ENCODE data around the gene GABRD.

GABRD gene

GRCh38 chr1:1982379-1983232 is 36.5 kb upstream of the GABRD start:
- TF ChIP-seq CTCF (IDR thresholded peaks at IDR 0.05; ENCODE audit: insufficient read depth, low read length, poor library complexity, severe bottlenecking): no peak
- Histone ChIP-seq H3K27me3 (replicated peaks; ENCODE audit: control insufficient read depth, insufficient read depth, low read length) (no peaks in the 10 kb centered on the region), H3K36me3 (ENCODE audit: control insufficient read depth, insufficient read depth, low read length) (no peaks in the 10 kb centered on the region), H3K4me3 (replicated peaks; ENCODE audit: low read depth, low read length) (no peak overlapping the region)
- no peak for DNase-seq (ENCODE audit: extremely low read depth, insufficient read length)

- no peak for TF ChIP-seq CTCF (IDR thresholded peaks at IDR 0.05; ENCODE audit: insufficient read depth, low read length, poor library complexity, severe bottlenecking)
- Histone ChIP-seq H3K36me3 (ENCODE audit: control insufficient read depth, insufficient read depth, low read length) (no peaks in the 10 kb centered on the region), H3K4me3 (replicated peaks; ENCODE audit: low read depth, low read length) (no peak overlapping the region), H3K27me3 (replicated peaks; ENCODE audit: control insufficient read depth, insufficient read depth, low read length) (no peaks in the 10 kb centered on the region)
- DNase-seq (ENCODE audit: extremely low read depth, insufficient read length): no peak
Observed at GRCh38 chr1:1984560-1985070, 34.5 kb upstream of the GABRD start.

GRCh38 chr1:1985375-1986050 is 33.6 kb upstream of the GABRD start:
- Histone ChIP-seq H3K36me3 (ENCODE audit: control insufficient read depth, insufficient read depth, low read length) (no peaks in the 10 kb centered on the region), H3K27me3 (replicated peaks; ENCODE audit: control insufficient read depth, insufficient read depth, low read length) (no peaks in the 10 kb centered on the region)

GRCh38 chr1:1986451-1987141 is 32.5 kb upstream of the GABRD start:
- no peak for TF ChIP-seq CTCF (IDR thresholded peaks at IDR 0.05; ENCODE audit: insufficient read depth, low read length, poor library complexity, severe bottlenecking)
- Histone ChIP-seq H3K4me3 (replicated peaks; ENCODE audit: low read depth, low read length) (no peak overlapping the region), H3K27me3 (replicated peaks; ENCODE audit: control insufficient read depth, insufficient read depth, low read length) (no peaks in the 10 kb centered on the region), H3K36me3 (ENCODE audit: control insufficient read depth, insufficient read depth, low read length) (no peaks in the 10 kb centered on the region)
- DNase-seq (ENCODE audit: extremely low read depth, insufficient read length): no peak

More at GRCh38 chr1:1985375-1986050, 33.6 kb upstream of the GABRD start:
- no peak for DNase-seq (ENCODE audit: extremely low read depth, insufficient read length)
- no peak overlapping the region for H3K4me3 ChIP-seq (replicated peaks; ENCODE audit: low read depth, low read length)
- no peak for TF ChIP-seq CTCF (IDR thresholded peaks at IDR 0.05; ENCODE audit: insufficient read depth, low read length, poor library complexity, severe bottlenecking)

- no peak for DNase-seq (ENCODE audit: extremely low read depth, insufficient read length)
- Histone ChIP-seq H3K4me3 (replicated peaks; ENCODE audit: low read depth, low read length) (no peak overlapping the region), H3K27me3 (replicated peaks; ENCODE audit: control insufficient read depth, insufficient read depth, low read length) (no peaks in the 10 kb centered on the region), H3K36me3 (ENCODE audit: control insufficient read depth, insufficient read depth, low read length) (no peaks in the 10 kb centered on the region)
- no peak for TF ChIP-seq CTCF (IDR thresholded peaks at IDR 0.05; ENCODE audit: insufficient read depth, low read length, poor library complexity, severe bottlenecking)
Observed at GRCh38 chr1:1987142-1987510, 32.0 kb upstream of the GABRD start.

All from GM06990 (cell line).